Caco-2 (cell line): ENCODE results near the gene IDNK. TPM values are rescaled to one million over a fixed set of nuclear protein-coding genes. Genes with fewer than 3 reads are reported as not detected.

Experiments
- BruUV-seq: library from RNA; stranded (reverse); fragments of 400-500 nt; replicated peaks from 2 replicates; lab custom pipeline; 2021; lab: Mats Ljungman, UMichigan
- CTCF ChIA-PET: fragments of 300-600 bp; sonication (Branson Sonifier 250); formaldehyde crosslinking; loops from one replicate; lab custom pipeline; 2022; ENCODE audit warnings: antibody characterized with exemption; lab: Charles Lee
- POLR2A ChIA-PET: fragments of 300-600 bp; sonication (Branson Sonifier 250); formaldehyde crosslinking; loops from one replicate; lab custom pipeline; 2022; ENCODE audit warnings: antibody characterized with exemption; lab: Charles Lee
- DNase-seq, 2 experiments: peaks; one replicate each; pipeline versions ENCODE4 v3.0.0 to v3.0.0-alpha.2; 2020 to 2022
- H3K27me3 ChIP-seq: replicated peaks from 2 replicates; pipeline ENCODE4 v1.6.0; 2011; ENCODE audit warnings: low read length; ENCODE audit not compliant: control insufficient read depth, insufficient read depth
- H3K36me3 ChIP-seq: 2 replicates; pipeline ENCODE4 v1.5.1; 2011; ENCODE audit warnings: low read length; ENCODE audit not compliant: control insufficient read depth, insufficient read depth
- H3K4me1 ChIP-seq: fragments of 250-450 bp; sonication (Bioruptor Pico); 2 replicates; pipeline ENCODE4 v1.5.1; 2020; ENCODE audit warnings: mild to moderate bottlenecking
- H3K4me3 ChIP-seq: 2 replicates; pipeline ENCODE4 v1.5.1; 2011; ENCODE audit warnings: low read depth, mild to moderate bottlenecking, control low read depth, low read length
- H3K9me3 ChIP-seq: fragments of 250-450 bp; sonication (Bioruptor Pico); 2 replicates; pipeline ENCODE4 v1.5.1; 2020; ENCODE audit warnings: mild to moderate bottlenecking, moderate library complexity
- H3K27ac Mint-ChIP-seq: one replicate; pipeline ENCODE4 v1.8.0; 2022; ENCODE audit warnings: mixed read lengths; ENCODE audit not compliant: unreplicated experiment
- H3K27me3 Mint-ChIP-seq: one replicate; pipeline ENCODE4 v1.8.0; 2022; ENCODE audit warnings: mixed read lengths; ENCODE audit not compliant: insufficient read depth, unreplicated experiment
- H3K36me3 Mint-ChIP-seq: one replicate; pipeline ENCODE4 v1.8.0; 2022; ENCODE audit warnings: mild to moderate bottlenecking, mixed read lengths; ENCODE audit not compliant: insufficient read depth, unreplicated experiment
- H3K4me1 Mint-ChIP-seq: one replicate; pipeline ENCODE4 v1.8.0; 2022; ENCODE audit warnings: low read depth, mixed read lengths; ENCODE audit not compliant: unreplicated experiment
- H3K4me3 Mint-ChIP-seq: one replicate; pipeline ENCODE4 v1.8.0; 2022; ENCODE audit warnings: mild to moderate bottlenecking, moderate library complexity, mixed read lengths; ENCODE audit not compliant: unreplicated experiment
- H3K9me3 Mint-ChIP-seq: one replicate; pipeline ENCODE4 v1.8.0; 2022; ENCODE audit warnings: mixed read lengths; ENCODE audit not compliant: unreplicated experiment
- CTCF ChIP-seq, 2 experiments: fragments of 200-600 bp in 1 of 2; IDR thresholded peaks; 1 replicate in 1 of 2; 2 replicates in 1 of 2; pipeline versions ENCODE4 v1.5.1 to v1.8.0; 2011 to 2022; ENCODE audit warnings: antibody characterized with exemption in 1 of 2, control low read depth in 1 of 2, inconsistent platforms in 1 of 2, low read depth in 1 of 2, low read length in 1 of 2, mild to moderate bottlenecking in 1 of 2, moderate library complexity in 1 of 2; ENCODE audit not compliant: insufficient read depth in 1 of 2, severe bottlenecking in 1 of 2, unreplicated experiment in 1 of 2
- intact Hi-C: fragments of 100-400 bp; cut with micrococcal nuclease; formaldehyde crosslinking; loops from one replicate; pipeline ENCODE4 v1.10.0; 2022; ENCODE audit not compliant: unreplicated experiment
- total RNA-seq: library from RNA; stranded (reverse); gene quantifications from 2 replicates; pipeline ENCODE4 v1.2.3, GENCODE V29; 2022

The IDNK gene
- total RNA-seq, 1 experiment from 2014 or later = 4.3 TPM

GRCh38 chr9:83655433-83655832 lies 32.5 kb downstream of the IDNK start:
- intact Hi-C loops = no loop called here
- CTCF ChIA-PET = no interaction called here
- no peaks in the 10 kb centered on the region for H3K9me3 Mint-ChIP-seq
- no TSS peak for BruUV-seq
- no peaks in the 10 kb centered on the region for H3K9me3 ChIP-seq
- peaks cover 29% of the 10 kb centered on the region for H3K36me3 Mint-ChIP-seq
- H3K4me3 ChIP-seq = no peak overlapping the region
- no peak overlapping the region for H3K27ac Mint-ChIP-seq
- POLR2A ChIA-PET = no interaction called here
- H3K4me3 Mint-ChIP-seq = no peak overlapping the region
- no peaks in the 10 kb centered on the region for H3K4me1 Mint-ChIP-seq
- H3K27me3 Mint-ChIP-seq = no peaks in the 10 kb centered on the region
- no peaks in the 10 kb centered on the region for H3K4me1 ChIP-seq
- no peak for DNase-seq
- H3K27me3 ChIP-seq = no peaks in the 10 kb centered on the region
- H3K36me3 ChIP-seq = no peaks in the 10 kb centered on the region
- no peak for TF ChIP-seq CTCF (IDR thresholded peaks at IDR 0.05; ENCODE audit: insufficient read depth in 1 of 2, low read depth in 1 of 2, low read length in 1 of 2, severe bottlenecking in 1 of 2, unreplicated experiment in 1 of 2)

GRCh38 chr9:83656032-83656680 lies 33.2 kb downstream of the IDNK start:
- Histone ChIP-seq H3K27me3 (no peaks in the 10 kb centered on the region), H3K36me3 (no peaks in the 10 kb centered on the region), H3K4me3 (no peak overlapping the region), H3K4me1 (no peaks in the 10 kb centered on the region), H3K9me3 (no peaks in the 10 kb centered on the region)
- Mint-ChIP-seq H3K4me1 (no peaks in the 10 kb centered on the region), H3K27ac (no peak overlapping the region), H3K4me3 (no peak overlapping the region), H3K27me3 (no peaks in the 10 kb centered on the region), H3K9me3 (no peaks in the 10 kb centered on the region), H3K36me3 (peaks cover 26% of the 10 kb centered on the region)
- CTCF ChIA-PET = no interaction called here
- DNase-seq = no peak
- intact Hi-C loops = no loop called here
- no TSS peak for BruUV-seq
- POLR2A ChIA-PET = no interaction called here
- TF ChIP-seq CTCF (IDR thresholded peaks at IDR 0.05; ENCODE audit: insufficient read depth in 1 of 2, low read depth in 1 of 2, low read length in 1 of 2, severe bottlenecking in 1 of 2, unreplicated experiment in 1 of 2) = no peak

GRCh38 chr9:83656952-83657351 lies 34.0 kb downstream of the IDNK start:
- H3K4me1 ChIP-seq = no peaks in the 10 kb centered on the region
- no TSS peak for BruUV-seq
- DNase-seq = no peak
- Mint-ChIP-seq H3K36me3 (peaks cover 29% of the 10 kb centered on the region), H3K27me3 (no peaks in the 10 kb centered on the region), H3K4me3 (no peak overlapping the region), H3K9me3 (no peaks in the 10 kb centered on the region), H3K27ac (no peak overlapping the region), H3K4me1 (no peaks in the 10 kb centered on the region)
- no peaks in the 10 kb centered on the region for H3K27me3 ChIP-seq
- no peaks in the 10 kb centered on the region for H3K9me3 ChIP-seq
- H3K4me3 ChIP-seq = no peak overlapping the region
- no peaks in the 10 kb centered on the region for H3K36me3 ChIP-seq
- TF ChIP-seq CTCF (IDR thresholded peaks at IDR 0.05; ENCODE audit: insufficient read depth in 1 of 2, low read depth in 1 of 2, low read length in 1 of 2, severe bottlenecking in 1 of 2, unreplicated experiment in 1 of 2) = no peak
- POLR2A ChIA-PET = no interaction called here
- CTCF ChIA-PET = no interaction called here
- intact Hi-C loops = no loop called here
